Endodermal cell (in vitro differentiated cells): ENCODE data around the gene ZC3H18. TPM values are rescaled to one million over a fixed set of nuclear protein-coding genes. Genes with fewer than 3 reads are reported as not detected.
A peak's percentile ranks its signal among the peaks of the same experiment; 100 is the strongest.

Experiments used
- DNase-seq: peaks from one replicate; pipeline ENCODE4 v3.0.0-alpha.2; 2017
- H3K27ac ChIP-seq: 2 replicates; pipeline ENCODE4 v1.5.1; 2013; ENCODE audit warnings: mild to moderate bottlenecking, low read depth, low read length, moderate library complexity
- H3K27me3 ChIP-seq: 2 replicates; pipeline ENCODE4 v1.6.1; 2013; ENCODE audit warnings: mild to moderate bottlenecking, low read length, moderate library complexity; ENCODE audit not compliant: insufficient read depth, control insufficient read depth, poor library complexity, severe bottlenecking
- H3K36me3 ChIP-seq: 2 replicates; pipeline ENCODE4 v1.7.0; 2013; ENCODE audit warnings: mild to moderate bottlenecking, low read length, moderate library complexity; ENCODE audit not compliant: control insufficient read depth, insufficient read depth
- H3K4me1 ChIP-seq: one replicate; pipeline ENCODE4 v1.7.0; 2013; ENCODE audit warnings: low read length; ENCODE audit not compliant: control insufficient read depth, insufficient read depth
- H3K4me3 ChIP-seq: 2 replicates; pipeline ENCODE4 v1.5.1; 2013; ENCODE audit warnings: mild to moderate bottlenecking, low read length, moderate library complexity
- H3K9ac ChIP-seq: 2 replicates; pipeline ENCODE4 v1.6.1; 2013; ENCODE audit warnings: mild to moderate bottlenecking, low read length, moderate library complexity; ENCODE audit not compliant: poor library complexity, severe bottlenecking; ENCODE audit errors: extremely low read depth
- H3K9me3 ChIP-seq: 2 replicates; pipeline ENCODE4 v1.6.1; 2013; ENCODE audit warnings: mild to moderate bottlenecking, low read length, moderate library complexity; ENCODE audit not compliant: control insufficient read depth
- H3K27ac Mint-ChIP-seq: 2 replicates; pipeline ENCODE4 v1.8.0; 2020; ENCODE audit warnings: mixed read lengths
- H3K27me3 Mint-ChIP-seq: 2 replicates; pipeline ENCODE4 v1.8.0; 2021; ENCODE audit warnings: mild to moderate bottlenecking, mixed read lengths; ENCODE audit not compliant: insufficient read depth
- H3K36me3 Mint-ChIP-seq: 2 replicates; pipeline ENCODE4 v1.8.0; 2020; ENCODE audit warnings: low read depth, mixed read lengths
- H3K4me1 Mint-ChIP-seq: 2 replicates; pipeline ENCODE4 v1.8.0; 2020; ENCODE audit warnings: mixed read lengths
- H3K4me3 Mint-ChIP-seq: 2 replicates; pipeline ENCODE4 v1.8.0; 2020; ENCODE audit warnings: mild to moderate bottlenecking, moderate library complexity, mixed read lengths
- H3K9me3 Mint-ChIP-seq: 2 replicates; pipeline ENCODE4 v1.8.0; 2020; ENCODE audit warnings: mild to moderate bottlenecking, mixed read lengths
- CTCF ChIP-seq: fragments of 200-600 bp; sonication (generic); conservative IDR thresholded peaks from 2 replicates; pipeline ENCODE4 v1.5.0; 2021; ENCODE audit warnings: antibody characterized with exemption, mild to moderate bottlenecking
- WGBS, 2 experiments: methylation state at CpG; one replicate each; pipeline versions ENCODE4 v1.1.5 to v1.1.7; 2013; ENCODE audit warnings: missing lambda C conversion rate in 2 of 2, mixed read lengths in 1 of 2; ENCODE audit not compliant: insufficient coverage in 1 of 2, insufficient read length in 1 of 2; 5-methylcytosine and 5-hydroxymethylcytosine counted together
- total RNA-seq, 2 donors: library from RNA; stranded (reverse); fragmentation: NEBNext Ultra II Directional in 1 of 2; extraction: Animal tissue kit (Norgen Biotek cat#: 25700) in 1 of 2; gene quantifications; 2 replicates in 1 of 2; 3 replicates in 1 of 2; pipeline ENCODE4 v1.2.1, GENCODE V29; 2021

The ZC3H18 gene
- total RNA-seq, 2 donors from 2014 or later = 75.4 to 76.6 TPM

- TF ChIP-seq CTCF = no peak
- Mint-ChIP-seq H3K9me3 (no peaks in the 10 kb centered on the region), H3K4me1 (no peaks in the 10 kb centered on the region), H3K27me3 (peaks cover 7% of the 10 kb centered on the region), H3K4me3 (no peak overlapping the region), H3K36me3 (peaks cover 13% of the 10 kb centered on the region), H3K27ac (no peak overlapping the region)
- Histone ChIP-seq H3K4me1 (no peaks in the 10 kb centered on the region), H3K4me3 (no peak overlapping the region), H3K9ac (no peak overlapping the region), H3K36me3 (peaks cover 3% of the 10 kb centered on the region), H3K9me3 (no peaks in the 10 kb centered on the region), H3K27me3 (no peaks in the 10 kb centered on the region), H3K27ac (no peak overlapping the region)
- 88 to 100% methylated on average over 3 to 9 of the region's 9 CpGs for WGBS, 2 experiments
- no peak for DNase-seq
Measured at GRCh38 chr16:88643644-88643932, 73.4 kb downstream of the ZC3H18 start.

GRCh38 chr16:88645455-88645854 lies 75.3 kb downstream of the ZC3H18 start:
- H3K4me3 Mint-ChIP-seq = no peak overlapping the region
- 96% methylated on average over 13 to 16 of the region's 16 CpGs for WGBS, 2 experiments
- H3K27me3 Mint-ChIP-seq = no peaks in the 10 kb centered on the region
- Histone ChIP-seq H3K36me3 (peaks cover 3% of the 10 kb centered on the region), H3K27me3 (no peaks in the 10 kb centered on the region), H3K4me1 (no peaks in the 10 kb centered on the region), H3K9ac (no peak overlapping the region), H3K4me3 (no peak overlapping the region), H3K27ac (no peak overlapping the region), H3K9me3 (no peaks in the 10 kb centered on the region)
- TF ChIP-seq CTCF = no peak
- H3K36me3 Mint-ChIP-seq = peaks cover 16% of the 10 kb centered on the region
- H3K4me1 Mint-ChIP-seq = peaks cover 5% of the 10 kb centered on the region
- H3K9me3 Mint-ChIP-seq = no peaks in the 10 kb centered on the region
- H3K27ac Mint-ChIP-seq = no peak overlapping the region
- DNase-seq = no peak

GRCh38 chr16:88645941-88646340 lies 75.7 kb downstream of the ZC3H18 start:
- H3K4me1 Mint-ChIP-seq = peaks cover 5% of the 10 kb centered on the region
- H3K27ac Mint-ChIP-seq = no peak overlapping the region
- no peaks in the 10 kb centered on the region for H3K9me3 Mint-ChIP-seq
- Histone ChIP-seq H3K9me3 (no peaks in the 10 kb centered on the region), H3K4me1 (no peaks in the 10 kb centered on the region), H3K27ac (peak overlapping the region; percentile 24), H3K9ac (no peak overlapping the region), H3K27me3 (no peaks in the 10 kb centered on the region), H3K36me3 (peaks cover 3% of the 10 kb centered on the region), H3K4me3 (no peak overlapping the region)
- no peak for DNase-seq
- peaks cover 16% of the 10 kb centered on the region for H3K36me3 Mint-ChIP-seq
- no peak for TF ChIP-seq CTCF
- 92% methylated on average over 20 to 23 of the region's 23 CpGs for WGBS, 2 experiments
- H3K4me3 Mint-ChIP-seq = no peak overlapping the region
- no peaks in the 10 kb centered on the region for H3K27me3 Mint-ChIP-seq
